ENCODE measurements around the gene MYLK.

Gene MYLK

GRCh38 chr3:123693584-123694190 lies 190.4 kb downstream of the MYLK start:
- DNase-seq: no peak

GRCh38 chr3:123692671-123693070 lies 191.5 kb downstream of the MYLK start:
- no peak for DNase-seq

- no peak for DNase-seq
These were observed 192.1 kb downstream of the MYLK start for GRCh38 chr3:123692041-123692440.

GRCh38 chr3:123689831-123690230 lies 194.3 kb downstream of the MYLK start:
- no peak for DNase-seq

GRCh38 chr3:123688241-123688747 lies 195.8 kb downstream of the MYLK start:
- no peak for DNase-seq

- no peak for DNase-seq
These were observed 196.8 kb downstream of the MYLK start for GRCh38 chr3:123687286-123687685.

GRCh38 chr3:123686251-123686650 lies 197.9 kb downstream of the MYLK start:
- DNase-seq: no peak

GRCh38 chr3:123685780-123686179 lies 198.4 kb downstream of the MYLK start:
- no peak for DNase-seq

- DNase-seq: no peak
These were observed 199.5 kb downstream of the MYLK start for GRCh38 chr3:123684636-123685035.

GRCh38 chr3:123684209-123684608 lies 199.9 kb downstream of the MYLK start:
- DNase-seq: no peak

GRCh38 chr3:123683505-123684154 lies 200.5 kb downstream of the MYLK start:
- DNase-seq: no peak

GRCh38 chr3:123682781-123683504 lies 201.2 kb downstream of the MYLK start:
- no peak for DNase-seq

- no peak for DNase-seq
These were observed 201.8 kb downstream of the MYLK start for GRCh38 chr3:123682302-123682701.

- no peak for DNase-seq
These were observed 204.3 kb downstream of the MYLK start for GRCh38 chr3:123679712-123680386.

GRCh38 chr3:123678108-123678511 lies 206.0 kb downstream of the MYLK start:
- no peak for DNase-seq

- no peak for DNase-seq
These were observed 211.5 kb downstream of the MYLK start for GRCh38 chr3:123672429-123673146.

- no peak for DNase-seq
These were observed 213.4 kb downstream of the MYLK start for GRCh38 chr3:123670743-123671142.

- DNase-seq: no peak
These were observed 215.2 kb downstream of the MYLK start for GRCh38 chr3:123668906-123669305.

GRCh38 chr3:123667784-123668183 lies 216.3 kb downstream of the MYLK start:
- DNase-seq: no peak

- no peak for DNase-seq
These were observed 219.4 kb downstream of the MYLK start for GRCh38 chr3:123664753-123665152.

- no peak for DNase-seq
These were observed 220.2 kb downstream of the MYLK start for GRCh38 chr3:123663977-123664376.

GRCh38 chr3:123661973-123662372 lies 222.2 kb downstream of the MYLK start:
- DNase-seq: no peak

- no peak for DNase-seq
These were observed 223.2 kb downstream of the MYLK start for GRCh38 chr3:123660900-123661299.

Measured in activated CD4-positive, alpha-beta T cell treated with anti-CD3 and anti-CD28 coated beads for 1 hour (primary cell).